Amygdala (tissue), 56 donors: ENCODE results near the gene HLA-E.
"Not testable (repeated sequence)": the region's sequence is repeated elsewhere in the genome, so short reads cannot be mapped to it uniquely, and the experiment has no call there.

Experiments used
- DNase-seq, 56 donors: peaks; one replicate each; lab custom pipeline; 2025; lab: John Stamatoyannopoulos, UW

Gene HLA-E

DNA sequence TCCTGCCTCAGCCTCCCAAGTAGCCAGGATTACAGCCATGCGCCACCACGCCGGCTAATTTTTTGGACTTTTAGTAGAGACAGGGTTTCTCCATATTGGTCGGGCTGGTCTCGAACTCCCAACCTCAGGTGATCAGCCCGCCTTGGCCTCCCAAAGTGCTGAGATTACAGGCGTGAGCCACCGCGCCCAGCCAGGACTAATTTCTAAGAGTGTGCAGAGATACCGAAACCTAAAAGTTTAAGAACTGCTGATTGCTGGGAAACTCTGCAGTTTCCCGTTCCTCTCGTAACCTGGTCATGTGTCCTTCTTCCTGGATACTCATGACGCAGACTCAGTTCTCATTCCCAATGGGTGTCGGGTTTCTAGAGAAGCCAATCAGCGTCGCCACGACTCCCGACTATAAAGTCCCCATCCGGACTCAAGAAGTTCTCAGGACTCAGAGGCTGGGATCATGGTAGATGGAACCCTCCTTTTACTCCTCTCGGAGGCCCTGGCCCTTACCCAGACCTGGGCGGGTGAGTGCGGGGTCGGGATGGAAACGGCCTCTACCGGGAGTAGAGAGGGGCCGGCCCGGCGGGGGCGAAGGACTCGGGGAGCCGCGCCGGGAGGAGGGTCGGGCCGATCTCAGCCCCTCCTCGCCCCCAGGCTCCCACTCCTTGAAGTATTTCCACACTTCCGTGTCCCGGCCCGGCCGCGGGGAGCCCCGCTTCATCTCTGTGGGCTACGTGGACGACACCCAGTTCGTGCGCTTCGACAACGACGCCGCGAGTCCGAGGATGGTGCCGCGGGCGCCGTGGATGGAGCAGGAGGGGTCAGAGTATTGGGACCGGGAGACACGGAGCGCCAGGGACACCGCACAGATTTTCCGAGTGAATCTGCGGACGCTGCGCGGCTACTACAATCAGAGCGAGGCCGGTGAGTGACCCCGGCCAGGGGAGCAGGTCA, at the start of gene HLA-E:
Gene HLA-E, plus strand, starts transcription at position 429 of the 945 bp plus-strand sequence. Its CDS starts 23 bp downstream, at position 452.
- DNase-seq = peak in 53 of 56 donors; percentile 6 to 95 (median 73)

DNA sequence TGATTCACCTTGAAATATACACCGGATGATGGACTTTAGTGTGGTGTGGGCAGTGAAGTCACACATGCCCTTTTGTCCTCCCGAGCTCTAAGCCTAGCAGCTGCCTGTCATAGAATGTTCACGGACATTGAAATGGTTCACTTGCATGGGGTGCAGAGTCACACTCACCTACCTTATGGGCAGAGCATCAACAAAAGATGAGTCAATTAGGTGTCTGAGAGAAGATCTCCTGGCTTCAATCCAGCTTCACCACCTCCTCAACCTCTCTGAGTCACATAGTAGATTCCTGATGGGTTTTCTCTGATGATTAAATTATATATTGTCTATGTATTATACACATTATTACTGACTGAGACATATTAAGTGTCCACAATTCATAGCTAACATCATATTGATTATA, 48.1 kb upstream of the HLA-E start:
- DNase-seq = peak in 1 of 56 donors; percentile 0

DNA sequence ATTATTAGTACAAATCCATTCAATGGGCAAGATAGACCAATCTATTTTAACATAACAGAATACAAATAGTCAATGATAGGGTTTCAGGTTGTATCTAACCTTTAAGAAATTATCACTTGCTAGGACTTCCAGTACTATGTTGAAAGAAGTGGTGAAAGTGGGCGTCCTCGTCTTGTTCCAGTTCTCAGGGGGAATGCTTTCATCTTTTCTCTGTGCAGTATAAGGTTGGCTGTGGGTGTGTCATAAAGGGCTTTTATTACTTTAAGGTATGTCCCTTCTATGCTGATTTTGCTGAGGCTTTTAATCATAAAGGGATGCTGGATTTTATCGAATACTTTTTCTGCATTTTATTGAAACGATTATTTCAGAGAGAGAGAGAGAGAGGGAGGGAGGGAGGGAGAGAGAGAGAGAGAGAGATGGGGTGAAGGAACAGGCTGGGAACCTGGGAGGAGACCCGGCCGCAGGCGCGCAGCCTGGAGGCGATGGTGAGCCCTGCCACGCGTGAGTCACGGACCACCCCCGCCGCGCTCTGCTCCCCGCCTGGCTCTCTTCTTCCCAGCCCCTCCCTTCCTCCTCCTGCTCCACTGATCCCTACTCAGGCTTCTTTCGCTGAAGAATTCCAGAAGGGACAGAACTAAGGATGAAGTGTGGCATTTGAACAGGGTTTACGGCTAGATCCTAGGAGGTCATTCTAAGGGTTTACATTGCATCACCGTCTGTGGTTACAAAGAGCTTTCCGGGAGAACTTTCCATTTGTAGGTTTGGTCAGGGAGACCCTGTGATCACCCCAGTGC, 45.5 kb upstream of the HLA-E start:
- DNase-seq = peak in 1 of 56 donors; percentile 5

DNA sequence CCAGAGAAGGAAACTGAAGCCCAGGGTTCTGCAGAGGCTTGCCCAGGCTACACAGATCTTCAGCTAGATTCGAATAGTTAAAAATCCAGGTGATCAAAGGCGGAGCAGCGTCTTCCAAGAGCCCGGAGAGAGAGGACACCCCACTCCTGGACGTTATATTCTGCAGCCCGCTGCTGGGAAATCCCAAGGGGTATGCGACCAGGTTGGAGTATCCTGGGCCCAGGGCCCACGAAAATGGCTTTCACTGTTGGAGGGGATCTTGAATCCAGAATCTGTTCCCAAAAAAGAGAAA, 44.9 kb upstream of the HLA-E start:
- no peak for DNase-seq

DNA sequence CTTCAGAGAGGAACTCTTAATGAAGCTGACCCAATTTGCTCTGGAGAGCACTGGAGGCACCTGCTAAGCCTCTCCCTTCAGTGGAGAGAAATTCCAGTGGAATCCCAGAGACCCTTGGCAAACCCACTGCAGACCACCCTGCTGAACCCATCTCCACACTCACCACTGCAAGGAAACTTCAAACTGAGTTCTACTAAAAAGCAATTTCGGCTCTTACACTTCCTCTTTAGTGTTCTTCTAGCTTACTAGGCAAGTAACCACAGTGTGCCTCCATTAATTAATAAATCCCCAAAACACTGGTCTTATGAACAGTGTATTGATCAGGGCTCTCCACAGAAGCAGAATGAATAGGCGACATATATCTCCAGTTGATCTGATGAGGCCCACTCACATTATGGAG, 43.0 kb upstream of the HLA-E start:
- DNase-seq = no peak

DNA sequence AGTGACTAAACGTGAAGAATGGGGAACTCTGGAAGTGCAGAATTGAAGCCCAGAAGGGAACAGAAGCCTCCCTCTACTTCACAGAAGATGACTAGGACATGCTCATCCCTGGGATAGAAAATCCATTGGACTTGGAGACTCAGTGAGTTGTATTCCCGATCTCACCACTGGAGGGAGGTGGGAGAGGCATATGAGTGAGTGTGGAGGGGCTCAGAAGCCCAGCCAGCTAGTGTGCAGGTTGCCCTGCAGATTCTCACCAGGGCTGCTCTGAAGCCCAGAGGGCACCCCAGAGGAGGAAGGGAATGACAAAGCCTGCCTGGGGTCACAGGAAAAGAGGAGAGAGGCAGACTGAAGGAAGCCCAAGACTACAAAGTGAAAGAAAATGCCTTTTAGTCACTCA, 42.1 kb upstream of the HLA-E start:
- DNase-seq = no peak

DNA sequence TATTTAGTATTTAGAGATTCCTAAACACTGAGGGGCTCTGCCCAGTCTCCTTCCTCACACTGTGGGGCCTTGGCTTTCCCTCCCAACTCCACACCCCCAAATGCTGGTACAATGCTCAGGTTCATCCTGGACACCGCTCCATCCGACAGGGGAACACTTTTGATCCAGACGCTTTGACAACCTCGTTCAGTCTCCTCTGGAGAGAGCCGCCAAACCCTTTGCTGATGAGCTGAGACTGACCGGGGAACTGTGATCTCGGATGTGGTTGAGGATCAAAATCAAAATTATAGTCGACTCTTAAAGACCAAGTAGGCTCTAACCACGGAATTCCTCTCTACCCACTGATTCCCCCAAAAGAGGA, 38.8 kb upstream of the HLA-E start:
- no peak for DNase-seq

DNA sequence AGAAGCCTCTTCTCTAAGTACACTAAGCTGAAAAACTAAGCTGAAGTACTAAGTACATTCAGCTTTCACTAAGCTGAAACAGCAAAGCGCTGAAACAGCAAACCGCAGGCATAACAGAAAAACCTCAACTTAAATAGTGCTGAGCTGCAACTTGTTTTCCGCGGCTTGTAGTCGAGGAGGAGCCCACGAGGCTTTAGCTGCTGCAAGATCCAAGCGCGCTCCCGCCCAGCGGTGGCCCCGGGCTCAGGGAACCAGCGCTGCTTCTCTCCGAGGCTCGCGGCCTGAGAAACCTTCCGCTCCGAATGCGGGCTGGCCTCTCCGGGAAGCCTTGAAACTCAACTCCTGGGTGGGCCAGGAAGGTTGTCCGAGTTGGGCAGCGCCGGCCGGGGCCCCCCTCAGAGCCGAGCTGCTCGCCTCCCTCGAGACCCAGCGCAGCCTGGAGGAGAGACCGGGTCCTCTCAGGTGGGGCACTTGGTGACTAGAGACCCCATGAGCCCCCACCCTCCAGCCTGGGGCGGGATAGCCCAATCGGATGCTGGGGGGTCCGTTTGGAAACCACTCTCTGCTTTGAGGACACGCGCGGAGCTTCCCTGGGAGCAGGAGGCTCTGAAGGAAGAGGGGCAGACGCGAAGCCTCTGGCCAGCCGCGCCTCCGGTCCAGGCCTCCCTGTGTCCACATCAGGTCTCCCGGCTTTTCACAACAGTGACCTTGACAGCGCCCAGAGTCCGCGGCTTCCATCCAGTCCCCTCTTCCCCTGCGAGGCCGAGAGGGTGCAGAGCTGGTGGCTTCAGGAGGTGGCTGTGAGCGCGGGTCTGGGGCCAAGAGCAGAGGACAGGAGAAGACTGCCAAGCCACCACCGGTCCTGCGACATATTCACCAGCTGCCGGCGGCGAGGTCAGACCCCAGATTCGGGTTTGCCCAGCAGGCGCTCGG, 38.1 kb upstream of the HLA-E start:
- DNase-seq = peak in 11 of 56 donors; percentile 9 to 45 (median 24)

DNA sequence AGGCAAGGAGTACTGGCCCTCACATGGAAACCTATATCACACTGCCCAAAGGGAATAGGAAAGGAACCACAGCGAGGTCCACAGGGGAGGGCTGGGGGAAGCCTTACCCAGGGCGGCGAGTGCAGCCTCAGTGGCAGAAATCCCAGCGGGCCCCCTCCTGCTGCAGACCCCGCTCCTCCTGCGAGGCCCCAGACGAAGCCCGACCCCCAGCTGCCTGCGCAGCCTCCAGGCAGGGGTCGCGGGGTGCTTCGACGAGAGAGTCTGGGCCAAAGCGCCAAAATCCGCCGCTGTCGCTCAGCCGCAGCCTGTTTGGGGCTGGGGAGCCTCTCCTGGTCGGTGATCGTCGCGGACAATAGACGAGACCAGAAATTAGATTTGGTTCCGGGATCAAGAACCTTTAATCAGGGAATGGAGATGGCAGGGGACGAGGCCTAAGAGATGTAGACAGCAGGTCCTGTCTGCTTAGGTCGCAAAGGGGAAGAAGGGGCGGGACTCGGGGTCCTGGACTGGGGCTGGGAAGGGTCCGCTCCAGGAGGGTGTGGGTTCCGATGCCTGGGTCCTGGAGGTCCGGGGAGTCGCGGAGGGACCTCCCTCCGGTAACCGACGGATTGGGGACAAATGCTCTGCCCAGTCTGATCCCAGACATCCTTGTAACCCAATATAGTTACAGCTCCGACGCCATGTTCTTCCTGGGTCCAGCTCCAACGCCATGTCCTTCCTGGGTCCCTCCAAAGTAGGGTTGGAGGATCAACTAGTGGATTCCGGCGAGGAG, 36.4 kb upstream of the HLA-E start:
- DNase-seq = peak in 1 of 56 donors; percentile 12

DNA sequence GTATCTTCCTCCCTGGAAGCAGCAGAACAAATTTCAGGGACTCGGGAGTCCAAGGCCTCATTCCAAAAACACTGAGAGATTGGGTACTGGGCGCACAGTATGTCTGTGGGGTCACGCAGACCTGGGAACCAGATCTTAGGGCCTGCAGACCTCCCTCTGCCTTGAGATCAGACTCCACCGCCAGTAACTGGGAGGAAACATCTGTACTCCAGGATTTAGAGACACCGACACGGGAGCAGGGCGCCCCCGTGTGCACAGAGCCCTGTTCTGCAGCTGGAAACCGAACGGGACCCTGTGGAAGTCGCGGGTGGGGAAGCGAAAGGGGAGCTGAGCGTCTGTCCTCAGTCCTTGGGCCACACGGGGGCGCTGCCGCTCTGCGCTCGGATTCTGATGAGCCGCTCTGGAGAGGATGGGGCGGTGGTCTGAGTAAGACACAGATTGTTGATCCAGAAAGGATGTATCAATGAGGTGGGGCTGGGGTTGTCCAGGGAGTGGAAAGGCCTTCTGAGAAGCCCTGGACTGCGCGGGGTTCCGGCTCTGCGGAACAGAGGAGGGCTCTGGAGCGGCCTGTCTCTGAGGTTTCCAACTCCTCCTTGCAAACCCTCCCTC, 35.7 kb upstream of the HLA-E start:
- DNase-seq = peak in 42 of 56 donors; percentile 8 to 79 (median 46)

DNA sequence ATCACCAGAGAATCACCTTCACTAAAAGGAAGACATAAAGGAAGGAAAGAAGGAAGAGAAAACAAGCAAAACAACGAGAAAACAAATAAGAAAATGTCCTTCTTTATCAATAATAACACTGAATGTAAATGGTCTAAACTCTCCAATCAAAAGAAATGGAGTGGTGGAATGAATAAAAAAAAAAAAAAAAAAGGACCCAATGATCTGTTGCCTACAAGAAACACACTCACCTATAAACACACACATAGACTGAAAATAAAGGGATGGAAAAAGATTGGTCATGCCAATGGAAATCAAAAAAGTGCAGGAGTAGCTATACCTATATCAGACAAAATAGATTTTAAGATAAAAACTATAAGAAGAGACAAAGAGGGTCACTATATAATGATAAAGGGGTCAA, 30.2 kb upstream of the HLA-E start:
- DNase-seq = no peak

DNA sequence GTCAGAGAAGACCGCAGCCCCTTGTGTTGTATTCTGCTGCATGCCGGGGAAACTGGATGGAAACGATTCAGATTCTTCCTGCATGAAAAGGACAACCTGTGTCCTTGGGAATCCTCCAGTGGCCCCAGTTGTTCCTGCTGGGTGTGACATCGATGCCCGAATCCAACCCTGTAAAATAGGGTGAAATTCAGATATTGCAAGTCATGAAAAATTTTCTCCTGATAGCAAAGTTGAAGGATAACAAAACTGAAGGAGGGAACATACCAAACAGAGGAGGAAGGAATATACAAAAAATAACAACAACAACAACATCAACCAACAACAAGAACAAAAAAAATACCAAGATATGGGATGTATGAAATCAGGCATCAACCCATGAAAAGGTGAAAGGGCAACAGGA, 28.3 kb upstream of the HLA-E start:
- DNase-seq = no peak

DNA sequence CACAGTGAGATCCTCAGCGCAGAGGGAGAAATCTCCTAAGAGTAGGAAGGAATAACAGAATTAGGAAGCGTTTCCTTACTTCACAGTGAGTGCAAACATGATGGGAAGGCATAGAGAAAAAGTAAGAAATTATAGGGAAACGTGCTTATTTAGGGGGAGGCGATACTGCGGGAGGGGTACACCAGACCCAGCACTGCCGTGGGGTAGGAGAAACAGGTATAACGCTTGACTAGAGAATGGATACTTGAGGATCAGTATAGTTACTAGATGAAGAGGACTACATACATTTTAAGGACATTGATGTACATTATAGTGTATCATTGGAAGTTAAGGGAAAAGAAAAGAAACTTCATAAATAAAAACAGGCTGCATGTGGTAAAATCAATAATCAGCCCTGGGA, 26.8 kb upstream of the HLA-E start:
- no peak for DNase-seq

DNA sequence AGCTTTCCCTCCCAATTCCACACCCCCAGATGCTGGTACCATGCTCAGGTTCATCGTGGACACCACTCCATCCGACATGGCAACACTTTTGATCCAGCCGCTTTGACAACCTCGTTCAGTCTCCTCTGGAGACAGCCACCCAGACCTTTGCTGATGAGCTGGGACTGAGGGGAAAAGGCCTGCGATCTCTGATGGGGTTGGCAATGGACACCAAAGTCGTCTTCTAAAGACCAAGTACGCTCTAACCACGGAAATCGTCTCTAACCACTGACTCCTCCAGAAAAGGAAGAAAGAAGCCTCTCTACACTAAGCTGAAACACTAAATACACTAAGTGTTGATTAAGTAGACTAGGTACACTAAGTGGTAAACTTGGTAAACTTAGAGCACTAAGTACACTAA, 26.1 kb upstream of the HLA-E start:
- no peak for DNase-seq

DNA sequence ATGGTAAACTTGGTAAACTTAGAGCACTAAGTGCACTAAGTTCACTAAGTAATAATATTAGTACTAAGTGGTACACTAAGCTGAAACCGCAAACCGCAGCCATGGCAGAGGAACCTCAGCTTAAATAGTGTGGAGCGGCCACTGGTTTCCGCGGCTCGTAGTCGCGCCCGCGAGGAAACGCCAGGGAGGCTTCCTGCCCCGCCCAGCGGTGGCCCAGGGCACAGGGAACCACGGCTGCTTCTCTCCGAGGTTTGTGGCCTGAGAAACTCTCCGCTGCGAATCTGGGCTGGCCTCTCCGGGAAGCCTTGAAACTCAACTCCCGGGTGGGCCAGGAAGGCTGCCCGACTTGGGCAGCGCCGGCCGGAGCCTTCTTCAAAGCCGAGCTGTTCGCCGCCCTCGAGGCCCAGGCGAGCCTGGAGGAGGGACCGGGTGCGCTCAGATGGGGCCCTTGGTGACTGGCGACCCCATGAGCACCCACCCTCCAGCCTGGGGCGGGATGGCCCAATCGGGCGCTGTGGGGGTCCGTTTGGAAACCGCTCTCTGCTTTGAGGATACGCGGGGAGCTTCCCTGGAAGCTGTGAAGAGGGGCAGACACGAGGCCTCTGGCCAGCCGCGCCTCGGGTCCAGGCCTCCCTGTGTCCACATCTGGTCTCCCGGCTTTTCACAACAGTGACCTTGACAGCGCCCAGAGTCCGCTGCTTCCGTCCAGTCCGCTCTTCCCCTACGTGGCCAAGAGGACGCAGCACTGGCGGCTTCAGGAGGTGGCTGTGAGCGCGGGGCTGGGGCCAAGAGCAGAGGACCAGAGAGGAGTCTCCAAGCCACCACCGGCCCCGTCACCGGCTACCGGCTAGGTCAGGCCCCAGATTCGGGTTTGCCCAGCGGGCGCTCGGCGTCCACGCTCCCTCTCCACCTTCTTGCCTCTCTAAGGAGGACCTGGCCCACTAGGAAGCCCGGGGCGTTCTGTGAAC, 25.4 kb upstream of the HLA-E start:
- DNase-seq = peak in 1 of 56 donors; percentile 9

DNA sequence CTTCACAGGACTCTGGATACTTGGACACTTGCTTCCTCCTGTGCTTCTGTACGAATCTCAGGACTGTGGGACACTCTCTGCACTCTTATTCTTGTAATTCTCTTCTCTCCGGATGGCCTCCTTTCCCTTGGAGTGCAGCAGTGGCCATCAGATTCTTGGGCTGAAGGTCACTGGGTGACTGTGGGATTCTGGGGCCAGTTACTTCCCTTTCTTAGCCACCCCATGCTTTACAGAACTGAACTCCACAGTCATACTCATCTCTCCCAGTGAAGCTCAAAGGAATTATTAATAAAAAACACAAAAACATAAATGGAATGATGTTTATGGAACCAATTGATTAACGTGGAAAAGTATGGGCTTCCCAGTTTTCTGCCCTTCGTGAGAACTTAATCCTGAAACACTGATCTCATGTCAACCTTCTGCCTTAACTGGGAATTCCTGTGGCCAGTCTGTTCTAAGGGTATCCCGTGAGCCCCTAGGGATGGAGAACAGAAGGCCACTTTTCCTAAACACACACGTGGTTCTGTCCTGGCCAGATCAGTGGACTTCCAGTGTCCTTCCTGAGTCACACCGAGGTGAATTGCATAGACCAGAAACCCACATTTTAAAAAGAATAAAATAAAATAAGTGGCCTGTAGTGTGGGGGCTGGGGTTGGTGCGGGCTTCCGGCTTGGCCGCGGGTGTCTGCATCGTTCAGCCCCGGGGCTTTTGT, 23.6 kb upstream of the HLA-E start:
- DNase-seq = no peak

DNA sequence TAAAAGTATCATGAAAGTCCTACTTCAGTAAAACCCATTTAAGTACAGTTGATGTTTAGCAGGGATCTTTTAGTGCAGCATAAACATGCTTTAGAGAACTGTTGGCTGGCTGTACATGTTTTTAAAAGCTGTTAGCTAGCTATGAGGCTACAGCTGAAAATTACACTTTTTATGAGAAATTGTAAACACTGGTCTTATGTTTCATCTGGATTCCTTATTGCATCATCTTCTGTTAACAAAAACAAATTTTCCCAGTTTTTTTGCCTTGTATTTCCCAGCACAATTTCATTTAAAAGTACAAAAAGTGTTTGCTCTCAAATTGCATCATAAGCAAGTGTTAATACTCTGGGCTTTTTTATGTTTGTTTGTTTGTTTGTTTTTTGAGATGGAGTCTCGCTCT, 18.3 kb upstream of the HLA-E start:
- DNase-seq = no peak

DNA sequence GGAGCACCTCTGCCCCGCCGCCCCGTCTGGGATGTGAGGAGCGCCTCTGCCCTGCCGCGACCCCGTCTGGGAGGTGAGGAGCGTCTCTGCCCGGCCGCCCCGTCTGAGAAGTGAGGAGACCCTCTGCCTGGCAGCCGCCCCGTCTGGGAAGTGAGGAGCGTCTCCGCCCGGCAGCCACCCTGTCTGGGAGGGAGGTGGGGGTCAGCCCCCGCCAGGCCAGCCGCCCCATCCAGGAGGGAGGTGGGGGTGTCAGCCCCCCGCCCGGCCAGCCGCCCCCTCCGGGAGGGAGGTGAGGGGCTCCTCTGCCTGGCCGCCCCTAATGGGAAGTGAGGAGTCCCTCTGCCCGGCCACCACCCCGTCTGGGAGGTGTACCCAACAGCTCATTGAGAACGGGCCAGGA, 14.2 kb upstream of the HLA-E start:
- not testable (repeated sequence) for DNase-seq
